Subcutaneous abdominal adipose tissue (tissue), 5 donors: ENCODE results near the gene ACTRT3.

Experiments used
- H3K27ac ChIP-seq: one replicate; pipeline ENCODE4 v1.7.0; 2013; ENCODE audit warnings: low read depth, mild to moderate bottlenecking, inconsistent platforms, low read length, moderate library complexity
- H3K27me3 ChIP-seq, 5 donors: one replicate each; pipeline ENCODE4 v1.7.0; 2013; ENCODE audit warnings: low read length in 5 of 5, inconsistent platforms in 1 of 5; ENCODE audit not compliant: control insufficient read depth in 5 of 5, insufficient read depth in 4 of 5
- H3K36me3 ChIP-seq, 5 donors: one replicate each; pipeline ENCODE4 v1.7.0; 2013; ENCODE audit warnings: low read length in 5 of 5; ENCODE audit not compliant: control insufficient read depth in 5 of 5, insufficient read depth in 5 of 5
- H3K4me1 ChIP-seq, 5 donors: one replicate each; pipeline ENCODE4 v1.7.0; 2013; ENCODE audit warnings: low read length in 5 of 5, mild to moderate bottlenecking in 3 of 5, moderate library complexity in 1 of 5; ENCODE audit not compliant: control insufficient read depth in 5 of 5, insufficient read depth in 5 of 5
- H3K4me3 ChIP-seq, 5 donors: one replicate each; pipeline ENCODE4 v1.7.0; 2013; ENCODE audit warnings: low read length in 5 of 5, low read depth in 1 of 5
- H3K9ac ChIP-seq, 5 donors: one replicate each; pipeline ENCODE4 v1.7.0; 2013; ENCODE audit warnings: low read length in 5 of 5, mild to moderate bottlenecking in 4 of 5, moderate library complexity in 3 of 5
- H3K9me3 ChIP-seq, 5 donors: one replicate each; pipeline ENCODE4 v1.7.0; 2013; ENCODE audit warnings: low read length in 5 of 5; ENCODE audit not compliant: control insufficient read depth in 5 of 5
- donor health status: healthy.
- donor health status: healthy.
- donor health status: healthy.
- donor health status: healthy.
- donor health status: healthy.

Gene ACTRT3

GRCh38 chr3:169772897-169773816 lies 3.8 kb upstream of the ACTRT3 start, which contains the start of gene MYNN:
Gene MYNN (plus strand): TSS chr3:169773396. CDS start chr3:169774296, 900 bp downstream.
- Histone ChIP-seq H3K36me3 (peaks cover 14 to 29% (median 19%) of the 10 kb centered on the region in 5 donors), H3K27ac (peak within 1 kb of the TSS; percentile 99), H3K27me3 (no peaks in the 10 kb centered on the region), H3K9me3 (no peaks in the 10 kb centered on the region), H3K9ac (peak within 1 kb of the TSS; percentile 75 to 99 (median 96)), H3K4me1 (peaks cover 5 to 29% (median 18%) of the 10 kb centered on the region in 5 donors), H3K4me3 (peak within 1 kb of the TSS; percentile 76 to 94 (median 86))

- Histone ChIP-seq H3K36me3 (peaks cover 8 to 22% (median 12%) of the 10 kb centered on the region in 5 donors), H3K27ac (peak overlapping the region; percentile 99), H3K9me3 (no peaks in the 10 kb centered on the region), H3K4me1 (peaks cover 5 to 29% (median 18%) of the 10 kb centered on the region in 5 donors), H3K4me3 (peak overlapping the region; percentile 76 to 94 (median 86)), H3K27me3 (no peaks in the 10 kb centered on the region), H3K9ac (peak overlapping the region; percentile 75 to 99 (median 96))
These were observed 3.0 kb upstream of the ACTRT3 start for GRCh38 chr3:169772305-169772896.

- peak overlapping the region; percentile 99 for H3K27ac ChIP-seq
- peak overlapping the region; percentile 76 to 94 (median 86) for H3K4me3 ChIP-seq
- H3K9ac ChIP-seq: peak overlapping the region; percentile 75 to 99 (median 96)
- no peaks in the 10 kb centered on the region for H3K27me3 ChIP-seq
- no peaks in the 10 kb centered on the region for H3K9me3 ChIP-seq
- H3K4me1 ChIP-seq: peaks cover 5 to 29% (median 18%) of the 10 kb centered on the region in 5 donors
- H3K36me3 ChIP-seq: peaks cover 5 to 15% (median 7%) of the 10 kb centered on the region in 5 donors
These were observed 2.3 kb upstream of the ACTRT3 start for GRCh38 chr3:169771497-169772304.

GRCh38 chr3:169764882-169765612 lies 4.3 kb downstream of the ACTRT3 start, which contains the start of gene TERC:
Gene TERC (minus strand): TSS chr3:169765060.
- Histone ChIP-seq H3K4me1 (peaks cover 3 to 16% (median 8%) of the 10 kb centered on the region in 5 donors), H3K9me3 (peaks cover 0 to 2% (median 0%) of the 10 kb centered on the region in 5 donors)

DNA sequence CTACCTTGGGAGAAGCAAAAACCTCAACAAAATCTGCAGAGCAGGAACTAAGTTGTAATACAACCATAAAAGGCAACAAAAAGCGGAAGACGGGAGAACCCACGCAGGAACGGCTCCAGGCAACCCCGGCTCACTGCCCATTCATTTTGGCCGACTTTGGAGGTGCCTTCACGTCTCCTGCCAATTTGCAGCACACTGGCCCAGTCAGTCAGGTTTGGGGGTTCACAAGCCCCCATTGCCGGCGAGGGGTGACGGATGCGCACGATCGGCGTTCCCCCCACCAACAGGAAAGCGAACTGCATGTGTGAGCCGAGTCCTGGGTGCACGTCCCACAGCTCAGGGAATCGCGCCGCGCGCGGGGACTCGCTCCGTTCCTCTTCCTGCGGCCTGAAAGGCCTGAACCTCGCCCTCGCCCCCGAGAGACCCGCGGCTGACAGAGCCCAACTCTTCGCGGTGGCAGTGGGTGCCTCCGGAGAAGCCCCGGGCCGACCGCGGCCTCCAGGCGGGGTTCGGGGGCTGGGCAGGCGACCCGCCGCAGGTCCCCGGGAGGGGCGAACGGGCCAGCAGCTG lies 5.0 kb downstream of the ACTRT3 start:
- peaks cover 3 to 16% (median 8%) of the 10 kb centered on the region in 5 donors for H3K4me1 ChIP-seq
- H3K27me3 ChIP-seq: no peaks in the 10 kb centered on the region
- H3K27ac ChIP-seq: peak overlapping the region; percentile 96
- H3K9me3 ChIP-seq: peaks cover 0 to 2% (median 0%) of the 10 kb centered on the region in 5 donors
- H3K36me3 ChIP-seq: no peaks in the 10 kb centered on the region
- peak overlapping the region; percentile 84 to 95 (median 94) for H3K9ac ChIP-seq
- peak overlapping the region; percentile 79 to 97 (median 87) for H3K4me3 ChIP-seq

More at GRCh38 chr3:169764882-169765612, 4.3 kb downstream of the ACTRT3 start, which contains the start of gene TERC:
- Histone ChIP-seq H3K27me3 (no peaks in the 10 kb centered on the region), H3K9ac (peak within 1 kb of the TSS; percentile 84 to 95 (median 94)), H3K4me3 (peak within 1 kb of the TSS; percentile 79 to 97 (median 87)), H3K27ac (peak within 1 kb of the TSS; percentile 96), H3K36me3 (no peaks in the 10 kb centered on the region)

- no peak overlapping the region for H3K4me3 ChIP-seq
- no peak overlapping the region for H3K9ac ChIP-seq
- peaks cover 3 to 16% (median 8%) of the 10 kb centered on the region in 5 donors for H3K4me1 ChIP-seq
- no peaks in the 10 kb centered on the region for H3K36me3 ChIP-seq
- H3K27ac ChIP-seq: no peak overlapping the region
- no peaks in the 10 kb centered on the region for H3K27me3 ChIP-seq
- H3K9me3 ChIP-seq: peaks cover 0 to 2% (median 0%) of the 10 kb centered on the region in 5 donors
These were observed 8.9 kb downstream of the ACTRT3 start for GRCh38 chr3:169760479-169760878.

DNA sequence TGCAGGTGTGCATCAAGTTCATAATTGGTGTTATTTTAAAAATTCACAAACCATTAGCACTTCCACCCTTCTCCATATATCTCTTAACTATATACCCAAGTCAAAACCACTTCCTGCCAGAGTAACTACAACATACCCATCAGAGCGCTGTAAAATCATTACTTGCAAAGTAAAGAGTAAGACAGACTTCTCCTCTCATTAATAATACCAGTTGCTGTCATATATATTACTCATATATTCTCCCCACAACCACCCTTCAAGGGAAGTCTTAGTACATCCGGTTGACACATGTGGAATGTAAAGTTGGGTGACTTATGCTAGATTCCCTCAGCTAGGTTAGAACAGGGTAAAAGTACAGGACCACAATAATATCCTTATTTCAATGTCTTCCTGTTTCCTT lies 10.1 kb downstream of the ACTRT3 start:
- Histone ChIP-seq H3K9ac (no peak overlapping the region), H3K27ac (no peak overlapping the region), H3K36me3 (no peaks in the 10 kb centered on the region), H3K4me1 (peaks cover 0 to 7% (median 6%) of the 10 kb centered on the region in 5 donors), H3K4me3 (no peak overlapping the region), H3K9me3 (peaks cover 0 to 2% (median 0%) of the 10 kb centered on the region in 5 donors), H3K27me3 (peaks cover 0 to 3% (median 0%) of the 10 kb centered on the region in 5 donors)

DNA sequence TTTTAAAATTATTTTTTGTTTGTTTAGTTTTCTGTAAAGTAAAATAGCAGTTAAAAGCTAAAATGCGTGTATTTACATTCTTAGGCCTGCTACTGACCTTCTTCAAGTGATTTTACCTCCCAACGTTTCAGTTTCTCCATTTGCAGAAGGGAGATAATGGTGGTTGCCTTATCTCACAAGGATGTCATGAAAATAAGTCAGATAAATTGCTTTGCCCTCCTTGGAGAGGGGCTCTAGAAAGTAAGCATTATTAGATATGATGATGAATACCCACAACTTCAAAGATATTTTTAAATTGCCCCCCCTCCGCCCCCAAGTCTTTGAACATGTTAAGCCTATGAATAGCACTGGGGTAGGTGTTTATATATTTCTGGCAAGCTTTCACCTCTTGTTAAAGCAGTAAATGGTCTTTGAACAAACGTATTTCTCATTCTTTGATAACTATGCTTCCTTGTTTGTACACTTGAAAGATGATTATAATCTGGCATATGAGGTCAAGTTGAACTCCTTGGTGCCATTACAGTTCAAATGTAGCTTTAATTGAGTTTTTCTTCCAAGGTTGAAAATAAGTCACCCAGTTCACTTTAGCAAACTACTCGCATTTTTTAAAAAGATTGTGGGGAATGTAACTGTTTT lies 10.9 kb downstream of the ACTRT3 start:
- no peak overlapping the region for H3K9ac ChIP-seq
- H3K27me3 ChIP-seq: peaks cover 0 to 3% (median 0%) of the 10 kb centered on the region in 5 donors
- peaks cover 0 to 2% (median 0%) of the 10 kb centered on the region in 5 donors for H3K9me3 ChIP-seq
- peaks cover 0 to 4% (median 0%) of the 10 kb centered on the region in 5 donors for H3K4me1 ChIP-seq
- no peak overlapping the region for H3K27ac ChIP-seq
- H3K4me3 ChIP-seq: no peak overlapping the region
- no peaks in the 10 kb centered on the region for H3K36me3 ChIP-seq
